Activated naive CD8-positive, alpha-beta T cell treated with anti-CD3 and anti-CD28 coated beads, Interleukin-2, amount 10 ng/mL, durations not matched to agents 7 days and 5 days (primary cell): Measurements from ENCODE around the gene ATOH1. TPM values are rescaled to one million over a fixed set of nuclear protein-coding genes. Genes with fewer than 3 reads are reported as not detected.

Source experiments
- ATAC-seq: fragments of 150-1000 bp; cut with Tn5 transposase; one replicate; pipeline ENCODE4 v1.10.0; 2021; ENCODE audit warnings: low read depth, moderate library complexity
- POLR2A ChIA-PET: fragments of 350-600 bp; sonication (Branson Sonifier 250); formaldehyde crosslinking; loops from one replicate; lab custom pipeline; 2021; ENCODE audit warnings: antibody characterized with exemption; lab: Charles Lee
- DNase-seq: peaks from one replicate; pipeline ENCODE4 v3.0.0; 2021
- H3K27ac Mint-ChIP-seq: one replicate; pipeline ENCODE4 v1.8.0; 2022; ENCODE audit warnings: mild to moderate bottlenecking, mixed read lengths
- H3K27me3 Mint-ChIP-seq: one replicate; pipeline ENCODE4 v1.8.0; 2022; ENCODE audit warnings: mild to moderate bottlenecking, moderate library complexity, mixed read lengths
- H3K36me3 Mint-ChIP-seq: one replicate; pipeline ENCODE4 v1.8.0; 2021; ENCODE audit warnings: mild to moderate bottlenecking, mixed read lengths
- H3K4me1 Mint-ChIP-seq: one replicate; pipeline ENCODE4 v1.8.0; 2021; ENCODE audit warnings: mixed read lengths
- H3K4me3 Mint-ChIP-seq: one replicate; pipeline ENCODE4 v1.8.0; 2022; ENCODE audit warnings: mild to moderate bottlenecking, moderate library complexity, mixed read lengths
- H3K9me3 Mint-ChIP-seq: one replicate; pipeline ENCODE4 v1.8.0; 2021; ENCODE audit warnings: mixed read lengths
- total RNA-seq, 2 experiments: library from RNA; stranded (reverse); gene quantifications; one replicate each; pipeline ENCODE4 v1.2.3, GENCODE V29; 2021

Gene ATOH1
- total RNA-seq, 2 experiments from 2014 or later: not detected

GRCh38 chr4:93852680-93853079 is 24.1 kb downstream of the ATOH1 start:
- H3K9me3 Mint-ChIP-seq: no peaks in the 10 kb centered on the region
- no peak overlapping the region for H3K27ac Mint-ChIP-seq
- no peak overlapping the region for H3K4me3 Mint-ChIP-seq
- no peaks in the 10 kb centered on the region for H3K27me3 Mint-ChIP-seq
- H3K4me1 Mint-ChIP-seq: no peaks in the 10 kb centered on the region
- H3K36me3 Mint-ChIP-seq: no peaks in the 10 kb centered on the region
- DNase-seq (no peak), ATAC-seq (no peak)
- POLR2A ChIA-PET: no interaction called here

GRCh38 chr4:93855926-93856325 is 27.4 kb downstream of the ATOH1 start:
- POLR2A ChIA-PET: no interaction called here

GRCh38 chr4:93865650-93866049 is 37.1 kb downstream of the ATOH1 start:
- POLR2A ChIA-PET: no interaction called here
- no peak for DNase-seq
- ATAC-seq: no peak
- Mint-ChIP-seq H3K27me3 (no peaks in the 10 kb centered on the region), H3K27ac (no peak overlapping the region), H3K36me3 (no peaks in the 10 kb centered on the region), H3K4me3 (no peak overlapping the region), H3K9me3 (no peaks in the 10 kb centered on the region), H3K4me1 (no peaks in the 10 kb centered on the region)

More at GRCh38 chr4:93855926-93856325, 27.4 kb downstream of the ATOH1 start:
- Mint-ChIP-seq H3K4me1 (no peaks in the 10 kb centered on the region), H3K27ac (no peak overlapping the region), H3K27me3 (no peaks in the 10 kb centered on the region), H3K36me3 (no peaks in the 10 kb centered on the region), H3K4me3 (no peak overlapping the region), H3K9me3 (no peaks in the 10 kb centered on the region)
- DNase-seq (no peak), ATAC-seq (no peak)

GRCh38 chr4:93867416-93868001 is 39.0 kb downstream of the ATOH1 start:
- H3K36me3 Mint-ChIP-seq: no peaks in the 10 kb centered on the region
- H3K4me1 Mint-ChIP-seq: no peaks in the 10 kb centered on the region
- ATAC-seq (no peak), DNase-seq (no peak)
- H3K9me3 Mint-ChIP-seq: no peaks in the 10 kb centered on the region
- POLR2A ChIA-PET: no interaction called here
- H3K27me3 Mint-ChIP-seq: no peaks in the 10 kb centered on the region
- H3K27ac Mint-ChIP-seq: no peak overlapping the region
- no peak overlapping the region for H3K4me3 Mint-ChIP-seq

- no peaks in the 10 kb centered on the region for H3K9me3 Mint-ChIP-seq
- H3K36me3 Mint-ChIP-seq: no peaks in the 10 kb centered on the region
- H3K27ac Mint-ChIP-seq: no peak overlapping the region
- POLR2A ChIA-PET: no interaction called here
- no peak overlapping the region for H3K4me3 Mint-ChIP-seq
- H3K27me3 Mint-ChIP-seq: no peaks in the 10 kb centered on the region
- ATAC-seq (no peak), DNase-seq (no peak)
- H3K4me1 Mint-ChIP-seq: no peaks in the 10 kb centered on the region
Measured at GRCh38 chr4:93870876-93871458, 42.4 kb downstream of the ATOH1 start.

GRCh38 chr4:93876754-93877153 is 48.2 kb downstream of the ATOH1 start:
- Mint-ChIP-seq H3K9me3 (no peaks in the 10 kb centered on the region), H3K27me3 (no peaks in the 10 kb centered on the region), H3K4me3 (no peak overlapping the region), H3K27ac (no peak overlapping the region), H3K36me3 (no peaks in the 10 kb centered on the region), H3K4me1 (no peaks in the 10 kb centered on the region)
- ATAC-seq (no peak), DNase-seq (no peak)
- POLR2A ChIA-PET: no interaction called here

- Mint-ChIP-seq H3K27ac (no peak overlapping the region), H3K36me3 (no peaks in the 10 kb centered on the region), H3K4me3 (no peak overlapping the region), H3K9me3 (no peaks in the 10 kb centered on the region), H3K27me3 (no peaks in the 10 kb centered on the region), H3K4me1 (no peaks in the 10 kb centered on the region)
- POLR2A ChIA-PET: no interaction called here
- DNase-seq (no peak), ATAC-seq (no peak)
Measured at GRCh38 chr4:93878566-93878965, 50.0 kb downstream of the ATOH1 start.

GRCh38 chr4:93879919-93880318 is 51.4 kb downstream of the ATOH1 start:
- H3K4me3 Mint-ChIP-seq: no peak overlapping the region
- ATAC-seq (no peak), DNase-seq (no peak)
- H3K27ac Mint-ChIP-seq: no peak overlapping the region
- H3K36me3 Mint-ChIP-seq: no peaks in the 10 kb centered on the region
- H3K4me1 Mint-ChIP-seq: no peaks in the 10 kb centered on the region
- no peaks in the 10 kb centered on the region for H3K9me3 Mint-ChIP-seq
- H3K27me3 Mint-ChIP-seq: no peaks in the 10 kb centered on the region
- POLR2A ChIA-PET: no interaction called here
